Parathyroid adenoma (tissue), 2 donors: Measurements from ENCODE around the gene DHCR7.

Source experiments
- H2AFZ ChIP-seq: fragments of 300-600 bp; sonication (generic); one replicate; pipeline ENCODE4 v1.7.0; 2017; ENCODE audit warnings: antibody characterized with exemption, mild to moderate bottlenecking
- H3K27ac ChIP-seq: fragments of 300-600 bp; sonication (generic); one replicate; pipeline ENCODE4 v1.7.0; 2017
- H3K27me3 ChIP-seq: fragments of 300-600 bp; sonication (generic); one replicate; pipeline ENCODE4 v1.7.0; 2017; ENCODE audit warnings: low read length; ENCODE audit not compliant: control insufficient read depth, insufficient read depth
- H3K36me3 ChIP-seq: fragments of 300-600 bp; sonication (generic); one replicate; pipeline ENCODE4 v1.7.0; 2017; ENCODE audit warnings: low read length; ENCODE audit not compliant: control insufficient read depth, insufficient read depth
- H3K4me1 ChIP-seq: fragments of 300-600 bp; sonication (generic); one replicate; pipeline ENCODE4 v1.7.0; 2017; ENCODE audit warnings: control low read depth
- H3K4me2 ChIP-seq: fragments of 300-600 bp; sonication (generic); one replicate; pipeline ENCODE4 v1.7.0; 2017; ENCODE audit warnings: low read length
- H3K4me3 ChIP-seq: fragments of 300-600 bp; sonication (generic); one replicate; pipeline ENCODE4 v1.7.0; 2017; ENCODE audit warnings: low read depth, low read length
- H3K79me2 ChIP-seq: fragments of 300-600 bp; sonication (generic); one replicate; pipeline ENCODE4 v1.7.0; 2017; ENCODE audit warnings: control low read depth
- H3K9ac ChIP-seq: fragments of 300-600 bp; sonication (generic); one replicate; pipeline ENCODE4 v1.7.0; 2017; ENCODE audit warnings: mild to moderate bottlenecking
- H3K9me3 ChIP-seq: fragments of 300-600 bp; sonication (generic); one replicate; pipeline ENCODE4 v1.7.0; 2017; ENCODE audit warnings: low read length; ENCODE audit not compliant: control insufficient read depth
- CTCF ChIP-seq: fragments of 300-600 bp; sonication (generic); IDR thresholded peaks from one replicate; pipeline ENCODE4 v1.7.0; 2017; ENCODE audit warnings: antibody characterized with exemption, mild to moderate bottlenecking
- donor health status: primary hyperparathyroidism.

DHCR7 gene

DNA sequence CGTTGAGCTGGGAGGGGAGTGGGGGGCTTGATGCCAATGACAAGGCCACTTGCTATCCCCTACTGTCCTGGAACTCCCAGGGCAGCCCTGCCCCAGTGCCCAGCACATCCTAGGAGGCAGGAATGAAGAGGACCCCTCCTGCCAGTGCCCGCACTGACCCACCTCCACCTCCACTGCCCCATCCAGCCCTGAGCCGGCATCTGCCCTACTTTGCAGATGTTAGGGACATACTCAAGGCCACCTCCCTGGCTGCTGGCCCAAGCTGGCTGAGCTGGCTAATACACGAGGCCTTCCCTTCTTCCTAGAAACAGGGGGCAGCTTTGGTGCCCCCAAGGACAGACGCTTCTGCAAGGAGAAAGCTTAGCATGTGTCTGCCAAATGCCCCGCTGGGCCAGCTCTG is 10.8 kb downstream of the DHCR7 start:
- Histone ChIP-seq H3K4me2 (no peak overlapping the region), H3K9ac (no peak overlapping the region), H3K4me1 (no peaks in the 10 kb centered on the region), H3K27ac (no peak overlapping the region), H3K27me3 (no peaks in the 10 kb centered on the region), H2AFZ (no peak overlapping the region), H3K9me3 (no peaks in the 10 kb centered on the region), H3K79me2 (no peaks in the 10 kb centered on the region), H3K36me3 (no peaks in the 10 kb centered on the region), H3K4me3 (no peak overlapping the region)
- TF ChIP-seq CTCF: no peak

DNA sequence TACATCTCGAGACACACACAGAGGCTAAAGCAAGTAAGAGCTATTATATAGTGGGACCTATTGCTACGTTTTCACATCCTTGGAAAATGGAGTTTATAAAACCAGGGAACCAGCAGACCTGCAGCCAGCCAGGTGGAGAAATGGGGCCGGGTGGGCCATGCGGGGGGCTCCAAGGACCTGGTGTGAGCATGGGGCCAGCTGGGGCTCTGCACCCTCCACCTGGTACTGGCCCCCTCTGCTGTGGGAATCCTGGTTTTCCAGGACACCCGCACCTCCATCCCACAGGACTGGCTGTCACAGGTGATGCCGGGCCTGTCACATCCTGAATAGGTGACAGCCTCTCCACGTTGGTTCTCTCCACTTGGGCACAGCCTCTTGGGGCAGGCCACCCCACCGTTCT is 11.3 kb downstream of the DHCR7 start:
- H3K4me2 ChIP-seq: no peak overlapping the region
- H2AFZ ChIP-seq: no peak overlapping the region
- H3K9ac ChIP-seq: no peak overlapping the region
- no peak for TF ChIP-seq CTCF
- no peak overlapping the region for H3K4me3 ChIP-seq
- H3K9me3 ChIP-seq: no peaks in the 10 kb centered on the region
- H3K36me3 ChIP-seq: no peaks in the 10 kb centered on the region
- no peaks in the 10 kb centered on the region for H3K79me2 ChIP-seq
- H3K27ac ChIP-seq: no peak overlapping the region
- H3K27me3 ChIP-seq: no peaks in the 10 kb centered on the region
- H3K4me1 ChIP-seq: no peaks in the 10 kb centered on the region

- no peak overlapping the region for H3K4me2 ChIP-seq
- no peaks in the 10 kb centered on the region for H3K79me2 ChIP-seq
- no peaks in the 10 kb centered on the region for H3K4me1 ChIP-seq
- H3K27ac ChIP-seq: no peak overlapping the region
- no peak overlapping the region for H3K4me3 ChIP-seq
- no peaks in the 10 kb centered on the region for H3K9me3 ChIP-seq
- no peak for TF ChIP-seq CTCF
- H3K27me3 ChIP-seq: no peaks in the 10 kb centered on the region
- H3K36me3 ChIP-seq: no peaks in the 10 kb centered on the region
- no peak overlapping the region for H3K9ac ChIP-seq
- H2AFZ ChIP-seq: no peak overlapping the region
These were observed 12.8 kb downstream of the DHCR7 start for GRCh38 chr11:71435278-71435951.

DNA sequence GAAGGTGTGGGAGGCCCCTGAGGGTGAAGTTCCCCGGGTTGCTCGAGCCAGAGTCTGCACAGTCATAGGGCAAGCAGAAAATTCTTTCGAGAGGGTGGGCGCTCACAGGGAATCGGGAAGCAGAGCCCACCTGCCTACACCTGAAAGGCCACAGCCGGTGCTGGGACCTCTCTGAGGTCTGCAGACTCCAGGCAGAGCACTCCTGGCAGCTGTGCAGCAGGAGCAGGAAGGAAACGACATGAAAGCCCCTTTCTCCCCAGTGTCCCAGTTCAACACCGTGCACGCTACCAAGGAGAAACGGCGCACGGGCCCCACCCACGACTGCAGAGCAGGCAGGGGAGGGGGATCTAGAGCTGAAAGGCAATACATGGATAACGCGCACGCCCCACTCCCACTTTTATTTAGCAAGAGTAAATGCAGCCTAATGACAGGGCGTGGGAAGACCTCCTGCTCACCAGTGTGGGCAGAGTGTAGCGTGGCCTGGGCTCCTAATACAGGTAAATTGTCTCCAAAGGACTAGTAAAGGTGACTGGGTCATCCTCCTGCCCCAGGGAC is 13.5 kb downstream of the DHCR7 start:
- H2AFZ ChIP-seq: no peak overlapping the region
- no peaks in the 10 kb centered on the region for H3K79me2 ChIP-seq
- H3K4me1 ChIP-seq: no peaks in the 10 kb centered on the region
- H3K4me3 ChIP-seq: no peak overlapping the region
- H3K36me3 ChIP-seq: no peaks in the 10 kb centered on the region
- H3K27me3 ChIP-seq: no peaks in the 10 kb centered on the region
- TF ChIP-seq CTCF: no peak
- H3K9me3 ChIP-seq: no peaks in the 10 kb centered on the region
- H3K4me2 ChIP-seq: no peak overlapping the region
- H3K27ac ChIP-seq: no peak overlapping the region
- H3K9ac ChIP-seq: no peak overlapping the region
